ENCODE results near the gene ACBD4. TPM values are rescaled to one million over a fixed set of nuclear protein-coding genes. Genes with fewer than 3 reads are reported as not detected.

The ACBD4 gene
- total and polyA plus RNA-seq, 10 of the 15 experiments (the other 5 are each of a cell fraction or from before 2014, with no cell fraction given): 0.20 to 13.8 (median 6.9) TPM

- TF ChIP-seq PKNOX1 (IDR thresholded peaks at IDR 0.05) (no peak), TAF1 (IDR thresholded peaks at IDR 0.05; ENCODE audit: borderline replicate concordance, low read depth, low read length) (no peak), ATF3 (IDR thresholded peaks at IDR 0.05; ENCODE audit: borderline replicate concordance, extremely low read depth, low read depth, low read length) (no peak), SMARCA5 (IDR thresholded peaks at IDR 0.05) (no peak)
Measured at GRCh38 chr17:45086865-45087503, 48.5 kb upstream of the ACBD4 start (continued).

- H3K4me2 ChIP-seq (ENCODE audit: control insufficient read depth, insufficient read depth): no peak overlapping the region
- intact Hi-C loops (cut with micrococcal nuclease; ENCODE audit: unreplicated experiment) (no loop called here), in situ Hi-C loops (cut with MboI) (no loop called here)
- RAD21 ChIA-PET (ENCODE audit: unreplicated experiment): interaction anchor here (1.0 kb wide), 1 partner anchor 32 kb away, joined by 3 read pairs; no protein-coding TSS in a partner anchor
- H3K79me2 ChIP-seq (ENCODE audit: control insufficient read depth, insufficient read depth, low read length): no peaks in the 10 kb centered on the region
- SMC1A ChIA-PET (ENCODE audit: uncharacterized antibody, unreplicated experiment): interaction anchor here (0.6 to 1.5 kb wide), 4 partner anchors 10 to 56 kb away, joined by 3 to 5 read pairs (median 4); partner anchors contain the start of gene NMT1
- TF ChIP-seq HDAC2 (IDR thresholded peaks at IDR 0.05): no peak
- peaks cover 20 to 42% of the 10 kb centered on the region in 2 experiments for H3K36me3 ChIP-seq (ENCODE audit: control insufficient read depth in 2 of 2, insufficient read depth in 2 of 2, low read length in 1 of 2)
- H2AFZ ChIP-seq (ENCODE audit: control insufficient read depth, low read depth, low read length): no peak overlapping the region
- H3K4me1 ChIP-seq (ENCODE audit: control insufficient read depth, insufficient read depth, low read length): peaks cover 6% of the 10 kb centered on the region
- ATAC-seq (no peak), DNase-seq (ENCODE audit: low read depth, low spot score) (no peak), FAIRE-seq (no peak)
- no peaks in the 10 kb centered on the region for H4K20me1 ChIP-seq (ENCODE audit: control insufficient read depth, insufficient read depth)
- BruUV-seq (replicated peaks): no TSS peak
- WGBS (ENCODE audit: insufficient coverage, insufficient replicate concordance, low lambda C conversion rate, missing lambda C conversion rate): 93% methylated on average over 3 of the region's 3 CpGs
- no peak overlapping the region for H3K4me3 ChIP-seq
- no peak overlapping the region for H3K27ac ChIP-seq (ENCODE audit: control insufficient read depth, insufficient read depth)
- CTCF ChIA-PET: interaction anchor here (0.7 to 3.8 kb wide), 5 partner anchors 9 to 167 kb away, joined by 3 to 23 read pairs (median 3); partner anchors contain the start of gene ACBD4
- POLR2A ChIA-PET: interaction anchor here (1.2 kb wide), 1 partner anchor 37 kb away, joined by 3 read pairs; no protein-coding TSS in a partner anchor
- H3K9me3 ChIP-seq (replicated peaks; ENCODE audit: control insufficient read depth, insufficient read depth, low read length): no peaks in the 10 kb centered on the region
- H3K27me3 ChIP-seq (replicated peaks in 1 of 2; ENCODE audit: control insufficient read depth in 2 of 2, insufficient read depth in 2 of 2, low read length in 1 of 2): no peaks in the 10 kb centered on the region
- no peak overlapping the region for H3K9ac ChIP-seq (ENCODE audit: control insufficient read depth, insufficient read depth, low read length)
Measured at GRCh38 chr17:45087504-45087975, 47.9 kb upstream of the ACBD4 start.

All from GM12878 (cell line).